ENCODE results near the gene ATP23.

The ATP23 gene

DNA sequence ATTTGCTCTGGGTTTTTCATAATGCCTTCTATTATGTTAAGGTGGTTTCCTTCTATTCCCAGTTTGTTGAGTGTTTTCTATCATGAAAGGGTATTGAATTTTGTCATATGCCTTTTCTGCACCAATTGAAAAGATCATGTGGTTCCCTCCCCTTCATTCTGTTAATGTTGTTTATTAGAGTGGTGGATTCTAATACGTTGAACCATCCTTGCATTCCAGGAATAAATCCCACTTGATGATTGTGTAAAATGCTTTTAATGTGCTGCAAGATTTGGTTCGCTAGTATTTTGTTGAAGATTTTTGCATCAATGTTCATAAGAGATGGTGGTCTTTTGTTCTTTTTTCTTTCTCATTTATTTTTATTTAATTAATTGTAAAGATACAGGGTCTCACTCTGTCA lies 55.2 kb downstream of the ATP23 start:
- DNase-seq (ENCODE audit: extremely low spot score) = no peak
- POLR2A ChIA-PET = no interaction called here
- TF ChIP-seq, protein P1, sequence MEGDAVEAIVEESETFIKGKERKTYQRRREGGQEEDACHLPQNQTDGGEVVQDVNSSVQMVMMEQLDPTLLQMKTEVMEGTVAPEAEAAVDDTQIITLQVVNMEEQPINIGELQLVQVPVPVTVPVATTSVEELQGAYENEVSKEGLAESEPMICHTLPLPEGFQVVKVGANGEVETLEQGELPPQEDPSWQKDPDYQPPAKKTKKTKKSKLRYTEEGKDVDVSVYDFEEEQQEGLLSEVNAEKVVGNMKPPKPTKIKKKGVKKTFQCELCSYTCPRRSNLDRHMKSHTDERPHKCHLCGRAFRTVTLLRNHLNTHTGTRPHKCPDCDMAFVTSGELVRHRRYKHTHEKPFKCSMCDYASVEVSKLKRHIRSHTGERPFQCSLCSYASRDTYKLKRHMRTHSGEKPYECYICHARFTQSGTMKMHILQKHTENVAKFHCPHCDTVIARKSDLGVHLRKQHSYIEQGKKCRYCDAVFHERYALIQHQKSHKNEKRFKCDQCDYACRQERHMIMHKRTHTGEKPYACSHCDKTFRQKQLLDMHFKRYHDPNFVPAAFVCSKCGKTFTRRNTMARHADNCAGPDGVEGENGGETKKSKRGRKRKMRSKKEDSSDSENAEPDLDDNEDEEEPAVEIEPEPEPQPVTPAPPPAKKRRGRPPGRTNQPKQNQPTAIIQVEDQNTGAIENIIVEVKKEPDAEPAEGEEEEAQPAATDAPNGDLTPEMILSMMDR (IDR thresholded peaks at IDR 0.05; ENCODE audit: control extremely low read depth, extremely low read depth, low read depth, missing control alignments) = no peak
- CTCF ChIA-PET = interaction anchor here (1.4 kb wide), 1 partner anchor 11 kb away, joined by 4 read pairs; no protein-coding TSS in a partner anchor

DNA sequence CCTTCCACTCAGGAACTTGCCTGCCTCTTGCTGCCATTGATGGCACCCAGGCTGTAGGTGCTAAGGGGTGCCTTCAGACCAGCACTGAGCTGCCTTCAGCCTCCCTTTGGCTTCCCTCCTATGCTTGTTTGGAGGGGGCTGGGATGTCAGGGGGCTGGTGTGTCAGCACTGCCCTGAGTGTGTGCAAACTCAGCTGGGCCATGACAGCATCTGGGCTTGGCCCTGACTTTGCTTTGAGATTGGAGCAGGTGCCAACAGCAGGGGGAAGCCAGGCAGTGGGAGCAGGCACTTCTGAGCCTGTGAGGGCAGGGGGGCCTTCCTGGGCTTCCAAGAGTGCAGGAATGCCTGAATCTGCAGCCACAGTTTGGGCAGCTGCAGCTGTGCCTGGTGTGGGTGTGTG lies 56.9 kb downstream of the ATP23 start:
- DNase-seq (ENCODE audit: extremely low spot score) = no peak
- TF ChIP-seq, protein P1 (IDR thresholded peaks at IDR 0.05; ENCODE audit: control extremely low read depth, extremely low read depth, low read depth, missing control alignments) = no peak
- CTCF ChIA-PET = no interaction called here
- POLR2A ChIA-PET = no interaction called here

DNA sequence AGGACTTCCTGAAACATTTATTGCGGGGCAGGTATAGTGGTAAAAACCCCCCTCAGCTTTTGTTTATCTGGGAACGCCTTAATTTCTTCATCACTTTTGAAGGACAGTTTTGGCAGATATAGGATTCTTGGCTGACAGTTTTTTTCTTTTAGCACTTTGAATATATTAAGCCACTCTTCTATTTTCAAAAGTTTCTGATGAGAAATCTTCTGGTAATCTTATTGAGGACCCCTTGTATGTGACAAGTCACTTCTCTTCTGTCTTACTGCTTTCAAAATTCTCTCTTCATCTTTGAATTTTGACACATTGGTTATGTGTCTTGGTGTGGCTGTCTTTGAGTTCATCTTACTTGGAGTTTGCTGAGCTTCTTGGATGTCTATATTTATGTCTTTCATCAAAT lies 59.1 kb downstream of the ATP23 start:
- DNase-seq (ENCODE audit: extremely low spot score) = no peak
- CTCF ChIA-PET = no interaction called here
- TF ChIP-seq, protein P1 (IDR thresholded peaks at IDR 0.05; ENCODE audit: control extremely low read depth, extremely low read depth, low read depth, missing control alignments) = no peak
- POLR2A ChIA-PET = no interaction called here

DNA sequence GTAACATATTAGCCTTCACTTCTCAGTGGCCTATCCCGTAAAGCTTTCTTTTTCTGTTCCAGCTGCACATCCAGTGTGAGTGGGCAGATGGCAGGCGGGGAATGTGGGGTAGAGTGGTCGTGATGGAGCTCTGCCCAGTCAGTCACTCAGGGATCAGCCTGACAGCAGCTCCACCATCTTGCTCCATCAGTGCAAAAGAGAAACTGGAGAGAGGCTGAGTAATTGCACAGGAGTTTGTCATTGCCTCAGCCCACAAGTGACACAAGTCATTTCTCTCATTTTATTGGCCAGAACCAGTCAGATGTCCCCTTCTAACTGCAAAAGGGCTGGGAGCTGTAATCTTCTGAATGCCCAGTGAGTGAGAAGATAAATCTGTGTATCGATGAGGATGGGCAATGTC lies 66.5 kb downstream of the ATP23 start:
- TF ChIP-seq, protein P1 (IDR thresholded peaks at IDR 0.05; ENCODE audit: control extremely low read depth, extremely low read depth, low read depth, missing control alignments) = no peak
- CTCF ChIA-PET = interaction anchor here (0.8 kb wide), 1 partner anchor 11 kb away, joined by 4 read pairs; no protein-coding TSS in a partner anchor
- POLR2A ChIA-PET = no interaction called here
- DNase-seq (ENCODE audit: extremely low spot score) = no peak

DNA sequence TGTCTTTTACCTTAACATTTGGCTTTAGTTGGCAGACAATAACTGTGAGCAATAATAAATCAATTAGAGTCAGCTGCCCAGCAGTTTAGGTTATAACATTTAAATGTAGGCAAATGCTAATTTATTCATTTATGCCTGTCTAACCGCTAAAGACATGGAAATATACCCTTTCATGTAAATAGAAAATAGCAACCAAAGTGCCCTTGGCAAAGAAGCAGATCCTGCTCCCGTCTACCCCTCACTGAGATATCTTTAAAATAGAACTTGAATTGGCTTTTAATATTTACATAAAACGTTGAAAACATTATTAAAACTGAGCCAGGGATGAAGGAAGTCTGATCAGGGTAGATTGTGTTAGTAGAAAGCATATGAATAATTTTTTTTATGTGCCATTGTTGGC lies 67.3 kb downstream of the ATP23 start:
- POLR2A ChIA-PET = no interaction called here
- DNase-seq (ENCODE audit: extremely low spot score) = no peak
- CTCF ChIA-PET = no interaction called here
- TF ChIP-seq, protein P1 (IDR thresholded peaks at IDR 0.05; ENCODE audit: control extremely low read depth, extremely low read depth, low read depth, missing control alignments) = no peak

Data from GM10248 (cell line).